Posterior vena cava (tissue), 2 donors: Measurements from ENCODE around the gene SVIL. TPM values are rescaled to one million over a fixed set of nuclear protein-coding genes. Genes with fewer than 3 reads are reported as not detected.
A peak's percentile ranks its signal among the peaks of the same experiment; 100 is the strongest.
"Not testable (repeated sequence)": the region's sequence is repeated elsewhere in the genome, so short reads cannot be mapped to it uniquely, and the experiment has no call there.

Experiments
- DNase-seq: peaks from one replicate; pipeline ENCODE4 v3.0.0-alpha.2; 2020; ENCODE audit warnings: low spot score
- intact Hi-C, 2 donors: fragments of 100-400 bp; cut with DNase I; formaldehyde crosslinking; loops; one replicate each; pipeline versions ENCODE4 v1.14.1 to v1.14.2; 2022 to 2023
- total RNA-seq, 2 donors: library from RNA; stranded (reverse); fragmentation: NEBNext Ultra II Directional; extraction: Animal tissue kit (Norgen Biotek cat#: 25700); gene quantifications; one replicate each; pipeline ENCODE4 v1.2.1, GENCODE V29; 2021
- donor health status: DM: yes; HTN: yes; CAD: no.
- donor health status: DM: yes; HTN: yes; CAD: no.

The SVIL gene
- total RNA-seq, 2 donors from 2014 or later = 300 to 417 TPM

GRCh38 chr10:29512425-29512974 lies 122.3 kb downstream of the SVIL start:
- intact Hi-C loops = no loop called here
- DNase-seq = no peak

DNA sequence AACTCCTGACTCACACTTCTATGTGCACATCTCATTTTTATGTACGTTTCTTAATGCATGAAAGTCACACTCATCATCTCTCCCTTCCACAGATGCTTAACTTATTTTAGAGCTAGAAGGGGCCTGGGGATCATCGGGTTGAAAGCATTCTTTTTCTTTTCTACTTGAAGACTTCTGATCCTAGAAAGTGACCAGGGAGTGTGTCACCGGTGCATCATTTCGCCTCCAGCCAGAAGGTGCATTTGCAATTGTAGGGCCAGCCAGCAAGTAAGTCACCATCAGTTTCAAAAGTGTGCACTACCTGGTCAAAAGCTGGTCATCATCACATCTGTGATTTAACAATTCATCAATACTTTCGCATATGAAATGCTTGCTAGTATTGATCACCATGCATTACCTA lies 123.0 kb downstream of the SVIL start:
- DNase-seq, intact Hi-C loops: not testable (repeated sequence)

GRCh38 chr10:29510483-29511157 lies 124.2 kb downstream of the SVIL start:
- intact Hi-C loops, DNase-seq: not testable (repeated sequence)

- no peak for DNase-seq
- intact Hi-C loops = no loop called here
Observed at GRCh38 chr10:29508554-29509244, 126.1 kb downstream of the SVIL start.

- DNase-seq, intact Hi-C loops: not testable (repeated sequence)
Observed at GRCh38 chr10:29507750-29508149, 127.0 kb downstream of the SVIL start.

DNA sequence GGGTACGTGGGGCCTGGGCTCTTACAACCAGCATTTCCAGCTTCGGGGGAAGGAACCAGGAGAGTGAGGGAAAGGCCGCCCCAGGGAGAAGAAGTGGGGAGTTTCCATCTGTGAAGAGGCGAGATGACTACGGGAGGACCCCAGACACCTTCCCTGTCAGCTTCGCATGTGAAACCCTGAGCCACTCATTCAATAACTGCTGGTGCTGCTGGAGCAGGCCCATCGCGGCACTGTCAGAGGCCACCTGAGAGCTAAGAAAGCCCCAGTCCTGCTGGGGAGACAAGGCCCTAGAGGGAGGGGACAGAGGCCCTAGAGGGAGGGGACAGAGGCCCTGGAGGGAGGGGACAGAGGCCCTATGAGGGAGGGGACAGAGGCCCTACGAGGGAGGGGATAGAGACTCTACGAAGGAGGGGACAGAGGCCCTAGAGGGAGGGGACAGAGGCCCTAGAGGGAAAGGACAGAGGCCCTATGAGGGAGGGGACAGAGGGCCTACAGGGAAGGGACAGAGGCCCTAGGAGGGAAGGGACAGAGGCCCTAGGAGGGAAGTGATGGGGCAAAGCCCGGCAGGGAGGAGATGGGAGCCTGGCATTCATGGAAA lies 128.3 kb downstream of the SVIL start:
- DNase-seq, intact Hi-C loops: not testable (repeated sequence)

GRCh38 chr10:29502351-29502750 lies 132.4 kb downstream of the SVIL start:
- intact Hi-C loops = no loop called here
- no peak for DNase-seq

GRCh38 chr10:29501692-29502091 lies 133.1 kb downstream of the SVIL start:
- DNase-seq = no peak
- intact Hi-C loops = no loop called here

GRCh38 chr10:29499993-29500537 lies 134.7 kb downstream of the SVIL start:
- intact Hi-C loops = no loop called here
- no peak for DNase-seq

- intact Hi-C loops = no loop called here
Observed at GRCh38 chr10:29496341-29497162, 138.2 kb downstream of the SVIL start.

GRCh38 chr10:29495366-29495765 lies 139.4 kb downstream of the SVIL start:
- intact Hi-C loops = no loop called here
- DNase-seq = no peak

More at GRCh38 chr10:29496341-29497162, 138.2 kb downstream of the SVIL start:
- peak; percentile 90 for DNase-seq

- intact Hi-C loops = no loop called here
Observed at GRCh38 chr10:29493697-29494096, 141.1 kb downstream of the SVIL start.

GRCh38 chr10:29492774-29493173 lies 142.0 kb downstream of the SVIL start:
- intact Hi-C loops = no loop called here
- DNase-seq = no peak

More at GRCh38 chr10:29493697-29494096, 141.1 kb downstream of the SVIL start:
- DNase-seq = no peak

DNA sequence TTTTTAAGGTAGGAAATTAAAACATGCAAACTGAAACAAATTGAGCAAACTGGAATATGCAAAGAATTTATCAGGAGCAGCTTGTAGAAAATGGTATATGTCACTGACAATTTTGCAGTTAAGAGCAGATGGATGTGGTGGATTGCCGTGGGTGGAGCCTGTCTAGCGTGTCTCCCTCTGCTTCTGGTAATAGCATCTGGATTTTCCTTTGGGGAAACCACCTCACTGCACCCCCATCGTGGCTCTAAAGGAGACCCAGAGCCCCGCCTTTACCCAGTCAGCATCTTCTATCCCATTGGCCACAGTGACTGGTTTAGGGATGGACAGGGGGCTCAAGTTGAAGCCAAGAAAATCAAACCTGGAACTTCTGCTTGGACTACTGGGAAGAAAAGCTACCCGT lies 142.9 kb downstream of the SVIL start:
- intact Hi-C loops = no loop called here
- no peak for DNase-seq

GRCh38 chr10:29490781-29491280 lies 143.9 kb downstream of the SVIL start:
- intact Hi-C loops, DNase-seq: not testable (repeated sequence)

- DNase-seq, intact Hi-C loops: not testable (repeated sequence)
Observed at GRCh38 chr10:29488471-29488870, 146.3 kb downstream of the SVIL start.

GRCh38 chr10:29487884-29488266 lies 146.9 kb downstream of the SVIL start:
- DNase-seq, intact Hi-C loops: not testable (repeated sequence)

DNA sequence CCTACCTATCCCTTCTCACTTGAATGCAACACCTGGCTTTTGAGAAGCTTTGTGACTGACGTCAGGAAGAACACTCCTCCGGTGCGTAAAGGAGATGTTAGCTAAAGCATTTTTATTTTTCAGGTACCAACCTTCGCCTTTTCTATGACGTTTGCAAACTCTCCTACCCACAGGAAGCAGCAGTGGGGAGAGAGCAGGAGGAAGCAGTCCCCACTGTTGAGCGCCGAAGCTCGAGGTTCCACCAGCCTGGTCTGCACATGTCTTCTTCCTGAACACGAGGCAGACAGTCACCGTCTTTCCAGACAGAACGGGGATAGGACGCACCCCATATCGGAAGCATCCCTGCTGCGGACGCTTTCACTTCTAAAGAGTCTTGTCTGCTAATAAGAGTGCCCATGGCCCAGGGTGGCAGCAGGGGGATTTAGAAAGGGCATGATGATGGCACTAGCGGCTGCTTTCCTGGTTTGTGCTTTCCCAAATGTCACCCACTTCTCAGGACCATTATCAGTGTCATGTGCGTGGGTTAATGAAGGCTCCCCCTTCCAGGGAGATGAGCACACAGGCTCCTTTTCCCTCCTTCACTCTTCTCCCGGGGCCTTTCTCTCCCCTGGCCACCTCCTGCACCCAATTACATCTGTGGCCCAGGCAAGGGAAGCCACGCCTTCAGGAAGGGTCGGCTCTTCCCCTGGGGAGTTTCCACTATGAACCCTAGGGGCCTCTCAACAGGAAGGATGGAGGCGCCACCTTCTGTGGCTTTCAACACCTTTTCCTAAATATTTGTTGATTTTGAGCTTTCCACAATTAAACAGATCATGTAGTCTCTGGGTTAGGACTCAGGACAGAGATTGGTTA lies 147.5 kb downstream of the SVIL start:
- DNase-seq, intact Hi-C loops: not testable (repeated sequence)
